ENCODE results near the gene AFAP1L2.

DNA sequence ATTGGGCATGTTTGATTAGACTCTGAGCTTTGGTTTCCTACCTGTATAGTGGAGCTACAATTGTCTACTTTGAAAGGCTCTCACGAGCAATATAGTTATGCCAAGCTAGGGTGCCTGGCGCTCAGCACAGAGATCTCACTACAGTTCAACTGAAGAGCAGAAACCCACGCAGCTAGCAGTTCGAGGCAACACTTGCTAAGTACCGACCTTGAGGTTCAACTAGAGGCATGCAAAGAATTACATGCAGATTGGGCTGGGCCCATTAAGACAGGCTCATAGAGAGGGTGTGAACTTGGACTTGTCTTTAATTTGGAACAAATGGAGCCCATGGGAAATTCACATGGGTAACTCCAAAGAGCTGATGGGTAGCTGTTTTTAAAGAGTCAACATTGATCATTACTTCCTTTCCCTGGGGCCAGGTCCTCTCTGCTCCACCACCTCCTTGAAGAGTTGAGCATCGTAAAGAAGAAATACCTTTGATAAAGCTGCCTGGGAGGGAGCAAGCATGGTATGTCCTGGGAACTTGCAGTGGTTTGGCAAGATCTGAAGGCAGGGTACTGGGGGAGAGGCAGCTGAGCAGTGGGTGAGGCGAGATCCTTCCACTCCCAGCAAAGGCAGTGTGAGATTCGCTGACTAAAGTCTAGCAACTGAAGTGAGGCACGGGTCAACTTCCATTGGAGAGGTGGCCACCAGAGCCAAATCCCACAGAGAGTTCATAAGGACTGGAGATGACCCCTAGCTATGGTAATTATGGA lies 25.5 kb upstream of the AFAP1L2 start:
- no peak for TF ChIP-seq EZH2 (IDR thresholded peaks at IDR 0.05; ENCODE audit: borderline replicate concordance, low read depth, low read length, poor library complexity, severe bottlenecking)
- TF ChIP-seq, protein P1, sequence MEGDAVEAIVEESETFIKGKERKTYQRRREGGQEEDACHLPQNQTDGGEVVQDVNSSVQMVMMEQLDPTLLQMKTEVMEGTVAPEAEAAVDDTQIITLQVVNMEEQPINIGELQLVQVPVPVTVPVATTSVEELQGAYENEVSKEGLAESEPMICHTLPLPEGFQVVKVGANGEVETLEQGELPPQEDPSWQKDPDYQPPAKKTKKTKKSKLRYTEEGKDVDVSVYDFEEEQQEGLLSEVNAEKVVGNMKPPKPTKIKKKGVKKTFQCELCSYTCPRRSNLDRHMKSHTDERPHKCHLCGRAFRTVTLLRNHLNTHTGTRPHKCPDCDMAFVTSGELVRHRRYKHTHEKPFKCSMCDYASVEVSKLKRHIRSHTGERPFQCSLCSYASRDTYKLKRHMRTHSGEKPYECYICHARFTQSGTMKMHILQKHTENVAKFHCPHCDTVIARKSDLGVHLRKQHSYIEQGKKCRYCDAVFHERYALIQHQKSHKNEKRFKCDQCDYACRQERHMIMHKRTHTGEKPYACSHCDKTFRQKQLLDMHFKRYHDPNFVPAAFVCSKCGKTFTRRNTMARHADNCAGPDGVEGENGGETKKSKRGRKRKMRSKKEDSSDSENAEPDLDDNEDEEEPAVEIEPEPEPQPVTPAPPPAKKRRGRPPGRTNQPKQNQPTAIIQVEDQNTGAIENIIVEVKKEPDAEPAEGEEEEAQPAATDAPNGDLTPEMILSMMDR (conservative IDR thresholded peaks at IDR 0.05; ENCODE audit: low read depth, low read length), result no peak

Measured in A673 (cell line).